Measurements from ENCODE around the gene DESI2.
"Not testable (repeated sequence)": the region's sequence is repeated elsewhere in the genome, so short reads cannot be mapped to it uniquely, and the experiment has no call there.

Gene DESI2

DNA sequence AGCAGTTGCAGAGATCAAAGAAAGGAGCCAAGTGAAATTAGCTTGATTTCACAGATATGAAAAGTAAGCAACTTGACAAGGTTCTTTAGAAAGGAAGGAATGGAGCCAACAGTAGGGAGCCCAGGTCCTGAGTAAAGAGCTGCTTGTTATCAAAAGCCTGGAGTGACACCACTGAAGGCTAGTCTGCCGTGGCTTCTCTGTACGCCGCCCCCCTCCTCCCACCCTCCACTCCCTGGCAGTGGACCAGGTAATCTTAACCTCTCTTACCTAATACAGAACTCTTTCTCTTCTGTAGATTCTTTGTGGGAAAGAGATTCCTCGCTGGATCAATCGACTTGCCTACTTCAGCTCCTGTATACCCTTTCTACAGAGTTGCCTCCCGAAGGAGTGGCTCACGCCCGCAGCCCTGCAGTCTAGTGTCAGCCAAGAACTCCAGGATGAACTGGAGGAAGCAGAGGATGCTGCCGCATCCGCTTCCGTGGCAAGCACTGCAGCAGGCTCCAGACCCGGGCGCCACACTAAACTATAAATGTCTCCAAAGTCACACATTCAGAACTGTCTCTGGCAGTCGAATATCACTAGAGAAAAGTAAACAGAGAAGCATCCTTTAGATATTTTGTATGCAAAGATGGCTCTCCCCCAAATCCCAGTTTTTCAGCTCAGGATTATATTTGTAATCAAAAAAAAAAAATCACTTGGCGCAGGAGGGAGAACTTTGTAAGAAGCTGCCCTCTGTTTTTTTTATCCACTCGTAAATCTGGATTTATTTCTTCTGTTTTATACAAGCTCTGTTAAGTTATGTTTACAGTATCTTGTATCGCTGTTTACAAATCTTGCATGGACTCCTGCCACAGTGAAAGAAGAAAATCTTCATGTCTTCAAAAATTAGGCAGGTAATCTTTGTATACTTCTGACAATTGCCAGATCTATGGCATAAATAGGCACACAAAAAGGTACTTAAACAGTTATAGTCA lies 52.6 kb downstream of the DESI2 start:
- DNase-seq (ENCODE audit: low read depth) = no peak

GRCh38 chr1:244709076-244709475 lies 56.1 kb downstream of the DESI2 start:
- no peak for DNase-seq (ENCODE audit: low read depth)

DNA sequence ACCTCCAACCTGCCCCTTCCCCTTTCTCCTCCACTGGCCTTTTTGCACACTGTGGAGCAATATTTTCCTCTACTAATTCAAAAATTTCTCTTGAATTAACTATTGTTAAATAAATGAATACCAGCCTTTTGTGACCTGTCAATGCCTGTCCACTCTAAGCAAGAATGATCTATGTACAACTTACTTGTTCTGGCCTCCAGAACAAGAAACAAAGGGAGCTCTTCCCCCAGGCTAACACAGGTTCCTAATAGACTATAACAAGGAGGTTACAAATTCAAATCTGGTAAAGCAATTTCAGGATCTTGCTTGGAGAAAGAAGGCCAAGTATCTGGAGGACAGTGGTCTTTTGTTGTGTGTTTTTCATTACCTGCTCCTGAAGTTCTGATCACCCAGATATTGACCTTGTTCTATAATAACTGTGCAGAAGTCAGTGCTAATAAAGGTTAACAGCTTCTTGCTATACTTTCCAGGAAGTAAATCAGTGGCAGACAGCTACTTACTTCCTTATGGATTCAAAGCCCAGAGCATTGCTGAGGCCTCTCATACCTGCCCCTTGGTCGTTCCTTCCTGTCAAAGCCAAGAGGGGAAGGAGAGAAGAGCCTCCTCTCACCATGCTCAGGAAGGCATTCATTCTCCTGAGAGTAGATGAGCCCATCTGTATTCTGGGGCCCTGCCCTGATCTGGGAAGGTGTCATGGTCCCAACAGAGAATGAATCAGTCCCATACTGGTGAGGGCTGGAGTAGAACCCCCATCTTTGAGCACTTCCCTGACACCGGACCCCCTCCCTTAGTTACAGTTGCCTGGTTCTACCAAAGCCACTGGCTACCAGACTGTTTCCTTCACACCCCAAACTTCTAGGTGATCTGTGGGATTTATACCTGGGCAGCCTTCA lies 56.8 kb downstream of the DESI2 start:
- no peak for DNase-seq (ENCODE audit: low read depth)

- DNase-seq (ENCODE audit: low read depth) = no peak
These were observed 57.6 kb downstream of the DESI2 start for GRCh38 chr1:244710474-244711062.

GRCh38 chr1:244712669-244713068 lies 59.7 kb downstream of the DESI2 start:
- DNase-seq (ENCODE audit: low read depth) = no peak

GRCh38 chr1:244713332-244713731 lies 60.4 kb downstream of the DESI2 start:
- no peak for DNase-seq (ENCODE audit: low read depth)

GRCh38 chr1:244727871-244728474 lies 75.0 kb downstream of the DESI2 start:
- no peak for DNase-seq (ENCODE audit: low read depth)

- DNase-seq (ENCODE audit: low read depth) = no peak
These were observed 77.4 kb downstream of the DESI2 start for GRCh38 chr1:244730153-244730933.

DNA sequence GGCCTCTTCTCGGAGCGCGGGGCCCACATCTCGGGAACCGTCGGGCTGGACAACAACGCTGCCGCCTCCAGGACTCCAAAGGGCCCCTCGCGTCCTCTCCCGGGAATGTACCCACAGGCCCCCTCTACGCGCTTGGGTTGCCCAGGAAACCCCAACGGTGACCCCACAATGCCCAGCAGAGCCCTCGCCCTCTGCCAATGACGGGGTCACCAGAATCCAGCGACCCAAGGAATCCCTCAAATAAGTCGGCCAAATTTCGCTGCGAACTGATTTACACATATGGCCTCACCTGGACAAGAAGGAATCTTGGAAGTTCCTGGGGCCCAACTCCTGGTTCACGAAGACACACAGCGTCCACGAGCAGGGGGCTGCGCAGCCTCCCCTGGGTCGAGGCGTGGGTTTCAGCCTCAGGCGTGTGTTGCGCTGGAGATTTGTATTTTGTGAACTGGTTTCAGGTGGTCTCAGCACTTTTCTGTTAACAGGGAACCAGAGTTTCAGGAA lies 78.1 kb downstream of the DESI2 start:
- no peak for DNase-seq (ENCODE audit: low read depth)

DNA sequence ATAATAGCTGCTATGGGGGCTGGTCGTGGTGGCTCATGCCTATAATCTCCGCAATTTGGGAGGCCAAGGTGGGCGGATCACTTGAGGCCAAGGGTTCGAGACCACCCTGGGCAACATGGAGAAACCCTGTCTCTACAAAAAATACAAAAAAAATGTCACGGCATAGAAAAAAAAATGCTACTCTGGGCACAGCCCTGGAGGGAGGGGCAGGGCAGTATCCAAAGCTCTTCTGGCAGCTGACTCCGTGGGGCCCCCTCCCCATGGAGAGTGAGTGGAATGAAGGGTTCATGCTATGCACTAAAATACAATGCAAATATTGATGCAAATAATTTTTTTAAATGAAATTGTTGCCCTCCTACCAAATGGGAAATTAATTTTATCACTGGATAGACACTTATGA lies 78.7 kb downstream of the DESI2 start:
- no peak for DNase-seq (ENCODE audit: low read depth)

DNA sequence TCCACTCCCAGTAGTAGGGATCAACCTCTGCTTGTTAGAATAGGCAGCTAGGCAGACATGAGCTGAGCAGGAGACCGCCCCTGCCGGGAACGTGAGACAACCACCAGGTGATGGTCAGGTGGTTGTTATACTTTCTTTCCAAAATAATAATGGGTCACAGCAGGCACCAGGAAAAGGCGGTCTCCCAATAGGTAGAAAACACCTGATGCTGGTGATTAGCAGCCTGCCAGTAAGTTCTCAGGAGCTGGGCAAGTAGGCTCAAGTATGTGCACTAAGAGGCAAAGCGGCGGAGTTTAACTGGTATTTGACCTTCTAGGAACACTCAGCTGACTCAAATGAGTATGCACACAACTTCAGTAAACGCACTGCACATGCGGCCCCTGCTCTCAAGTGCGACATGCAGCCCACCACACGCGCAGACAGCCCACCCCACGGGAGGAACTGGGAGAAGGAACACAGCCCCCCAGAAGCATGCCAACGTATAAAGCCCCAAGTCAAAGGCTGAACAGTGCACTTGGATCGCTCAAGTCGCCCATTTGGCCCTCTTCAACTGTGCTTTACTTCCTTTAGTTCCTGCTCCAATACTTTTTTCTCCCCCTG lies 80.0 kb downstream of the DESI2 start:
- no peak for DNase-seq (ENCODE audit: low read depth)

- DNase-seq (ENCODE audit: low read depth) = no peak
These were observed 82.5 kb downstream of the DESI2 start for GRCh38 chr1:244735404-244735803.

GRCh38 chr1:244735876-244736561 lies 83.1 kb downstream of the DESI2 start:
- no peak for DNase-seq (ENCODE audit: low read depth)

- not testable (repeated sequence) for DNase-seq (ENCODE audit: low read depth)
These were observed 86.2 kb downstream of the DESI2 start for GRCh38 chr1:244739140-244739539.

DNA sequence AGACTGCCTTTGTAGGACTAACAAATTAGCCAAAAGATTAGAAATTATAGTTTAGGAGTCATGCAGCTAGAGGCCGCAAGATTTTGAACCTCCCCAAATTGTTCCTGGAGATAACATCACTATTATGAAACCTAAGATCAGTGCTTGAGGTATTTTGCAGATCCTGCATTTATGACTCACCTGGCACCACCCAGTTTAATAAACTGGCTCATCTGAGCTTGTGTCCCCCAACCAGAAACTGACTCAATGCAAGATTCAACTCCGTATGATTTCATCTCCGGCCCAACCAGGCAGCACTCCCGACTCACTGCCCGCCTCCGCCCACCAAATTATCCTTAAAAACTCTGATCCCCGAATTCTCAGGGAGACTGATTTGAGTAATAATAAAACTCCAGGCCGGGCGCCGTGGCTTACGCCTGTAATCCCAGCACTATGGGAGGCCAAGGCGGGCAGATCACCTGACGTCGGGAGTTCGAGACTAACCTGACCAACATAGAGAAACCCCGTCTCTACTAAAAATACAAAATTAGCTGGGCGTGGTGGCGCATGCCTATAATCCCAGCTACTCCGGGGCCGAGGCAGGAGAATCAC lies 87.2 kb downstream of the DESI2 start:
- not testable (repeated sequence) for DNase-seq (ENCODE audit: low read depth)

DNA sequence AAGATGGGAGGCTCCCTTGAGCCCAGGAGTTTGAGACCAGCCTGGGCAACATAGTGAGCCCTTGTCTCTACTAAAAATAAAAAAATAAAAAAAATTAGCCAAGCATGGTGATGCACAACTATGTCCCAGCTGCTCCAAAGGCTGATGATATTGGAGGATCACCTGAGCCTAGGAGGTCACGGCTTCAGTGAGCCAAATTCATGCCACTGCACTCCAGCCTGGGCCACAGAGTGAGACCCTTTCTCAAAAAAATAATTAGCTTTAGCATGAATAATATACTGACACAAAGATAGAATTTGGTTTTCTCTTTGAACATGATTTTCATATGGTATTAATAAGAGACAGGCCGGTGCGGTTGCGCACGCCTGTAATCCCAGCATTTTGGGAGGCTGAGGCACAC lies 88.8 kb downstream of the DESI2 start:
- DNase-seq (ENCODE audit: low read depth) = no peak

GRCh38 chr1:244749230-244750016 lies 96.5 kb downstream of the DESI2 start:
- DNase-seq (ENCODE audit: low read depth) = no peak

- DNase-seq (ENCODE audit: low read depth) = no peak
These were observed 98.5 kb downstream of the DESI2 start for GRCh38 chr1:244751271-244751895.
